DMS153 treated with DMSO at 0.1 percent for 48 hours (cell line): ENCODE measurements around the gene IDI1.

Experiments used
- DNase-seq: peaks from one replicate; lab custom pipeline; 2025; ENCODE audit not compliant: unreplicated experiment; lab: John Stamatoyannopoulos, UW

The IDI1 gene

DNA sequence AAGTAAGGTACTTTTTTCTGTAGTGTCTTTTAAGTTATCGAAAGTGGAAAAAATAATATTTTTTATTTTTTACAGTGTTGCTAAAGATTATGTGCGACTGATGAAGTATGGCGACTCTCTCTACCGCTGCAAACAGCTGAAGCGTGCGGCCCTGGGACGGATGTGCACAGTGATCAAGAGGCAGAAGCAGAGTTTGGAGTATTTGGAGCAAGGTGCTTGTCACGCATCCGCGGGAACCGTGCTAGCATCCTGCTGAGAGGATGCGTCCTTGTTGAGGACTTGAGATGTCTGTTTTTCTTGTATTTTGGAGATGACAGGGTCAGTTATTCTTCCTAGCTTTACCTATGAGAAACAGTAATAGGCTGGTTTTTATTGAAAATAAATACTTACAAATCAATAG is 52.9 kb downstream of the IDI1 start:
- DNase-seq, result no peak

GRCh38 chr10:995559-995926 is 53.4 kb downstream of the IDI1 start:
- DNase-seq, result no peak

DNA sequence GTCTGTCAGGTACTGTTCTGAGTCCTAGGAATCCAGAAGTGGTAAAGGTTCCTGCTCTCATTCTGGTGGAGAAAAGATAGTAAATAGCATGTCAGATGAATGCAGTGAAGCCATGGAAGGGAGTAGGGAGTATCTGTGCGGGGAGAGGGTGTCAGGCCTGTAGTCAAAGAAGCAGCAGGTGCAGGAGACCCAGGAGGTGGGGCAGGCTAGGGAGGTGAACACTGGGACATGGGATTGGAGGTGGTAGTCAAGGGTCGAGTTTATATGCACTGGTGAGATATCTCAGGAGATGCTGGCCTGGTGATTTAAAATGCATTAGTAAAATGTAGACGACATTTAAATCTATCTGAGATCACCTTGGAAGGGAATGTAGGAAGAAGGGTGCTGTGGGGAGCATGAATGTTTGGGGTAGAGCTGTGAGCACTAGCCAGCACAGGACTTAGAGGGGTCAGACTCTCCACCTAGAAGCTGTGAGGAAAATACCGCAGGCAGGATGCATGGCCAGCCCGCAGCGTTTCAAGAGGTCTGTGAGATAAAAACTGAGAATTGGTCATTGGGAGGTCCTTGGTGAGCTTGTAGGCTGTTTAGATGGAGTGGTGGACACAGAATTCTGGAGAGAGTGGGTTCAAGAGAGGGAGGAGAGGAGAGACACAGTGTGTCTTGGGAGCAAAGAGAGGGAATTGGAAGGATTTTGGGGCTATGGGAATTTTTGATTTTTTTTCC is 53.9 kb downstream of the IDI1 start:
- no peak for DNase-seq

- DNase-seq, result no peak
These were observed 56.0 kb downstream of the IDI1 start for GRCh38 chr10:992871-993270.

GRCh38 chr10:992467-992866 is 56.5 kb downstream of the IDI1 start:
- no peak for DNase-seq

DNA sequence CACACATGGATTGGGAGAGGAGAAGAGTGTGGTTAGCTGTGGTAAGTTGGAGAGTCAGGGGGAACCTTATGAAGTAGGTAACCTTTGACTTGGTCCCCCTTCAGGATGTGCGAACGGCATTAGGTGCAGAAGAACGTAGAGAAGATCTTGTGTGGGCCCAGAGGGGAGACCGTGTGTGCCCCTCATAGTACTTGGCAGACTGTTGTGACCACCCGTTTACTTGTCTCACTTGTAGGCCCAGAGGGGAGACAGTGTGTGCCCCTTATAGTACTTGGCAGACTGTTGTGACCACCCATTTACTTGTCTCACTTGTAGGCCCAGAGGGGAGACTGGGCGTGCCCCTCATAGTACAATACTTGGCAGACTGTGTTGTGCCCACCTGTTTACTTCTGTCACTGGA is 58.1 kb downstream of the IDI1 start:
- no peak for DNase-seq
